HG02885 (cell line): ENCODE measurements around the gene CHST6.
"Not testable (repeated sequence)": the region's sequence is repeated elsewhere in the genome, so short reads cannot be mapped to it uniquely, and the experiment has no call there.

Experiments
- ATAC-seq: cut with Tn5 transposase; IDR thresholded peaks from one replicate; pipeline ENCODE4 v1.9.1; 2021; ENCODE audit warnings: mild to moderate bottlenecking; ENCODE audit not compliant: unreplicated experiment, poor library complexity

CHST6 gene

DNA sequence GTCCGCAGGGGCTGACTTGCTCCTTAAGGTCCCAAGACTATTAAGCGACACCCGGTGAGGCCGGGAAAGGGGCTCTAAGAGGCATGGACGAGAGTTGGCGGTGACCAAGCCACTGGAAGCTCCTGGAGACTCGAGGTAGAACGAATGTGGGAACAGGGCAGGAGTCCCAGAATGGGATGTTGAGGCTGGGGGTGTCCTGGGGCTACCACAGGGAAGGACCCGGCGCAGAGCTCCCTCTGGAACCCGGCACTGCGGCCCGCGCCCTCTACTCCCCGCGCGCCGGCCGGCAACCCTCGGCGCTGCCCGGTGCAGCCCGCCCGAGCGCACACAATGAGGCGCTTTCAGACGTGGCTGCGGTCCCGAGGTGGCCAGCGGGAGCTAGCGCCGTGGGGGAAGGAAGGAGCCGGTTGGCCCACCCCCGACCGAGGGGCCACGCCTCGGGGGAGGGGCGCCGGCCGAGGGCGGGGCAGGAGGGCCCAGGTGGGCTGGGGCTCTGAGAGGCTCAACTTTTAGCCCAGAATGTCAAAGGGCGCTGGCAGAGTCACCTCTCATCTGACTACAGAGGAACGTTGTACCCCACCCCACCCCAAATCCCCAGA is at the start of gene CHST6:
Gene CHST6, minus strand, starts transcription at position 366 of the 599 bp plus-strand sequence. CDS start 15,613 bp downstream, outside the sequence.
- ATAC-seq, result peak; percentile 79

DNA sequence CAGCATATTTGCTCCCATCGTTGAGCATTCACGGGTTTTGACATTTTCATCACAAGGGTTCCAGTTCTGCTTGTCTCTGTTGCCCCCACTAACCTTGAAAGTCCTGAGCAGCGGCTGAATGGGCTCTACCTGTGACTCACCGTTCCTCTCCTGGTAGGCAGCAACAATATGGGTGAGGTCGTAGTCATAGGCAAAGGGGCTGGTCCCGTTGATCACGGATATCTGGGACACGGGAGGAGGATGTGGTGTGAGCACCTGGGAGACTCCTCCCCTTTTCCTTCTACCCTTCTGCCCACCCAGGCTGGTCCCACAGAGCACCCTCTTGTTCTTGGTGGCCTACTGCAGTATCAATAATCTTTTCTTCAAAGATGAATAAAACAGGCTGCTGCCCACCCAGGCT is 47.2 kb upstream of the CHST6 start:
- not testable (repeated sequence) for ATAC-seq

DNA sequence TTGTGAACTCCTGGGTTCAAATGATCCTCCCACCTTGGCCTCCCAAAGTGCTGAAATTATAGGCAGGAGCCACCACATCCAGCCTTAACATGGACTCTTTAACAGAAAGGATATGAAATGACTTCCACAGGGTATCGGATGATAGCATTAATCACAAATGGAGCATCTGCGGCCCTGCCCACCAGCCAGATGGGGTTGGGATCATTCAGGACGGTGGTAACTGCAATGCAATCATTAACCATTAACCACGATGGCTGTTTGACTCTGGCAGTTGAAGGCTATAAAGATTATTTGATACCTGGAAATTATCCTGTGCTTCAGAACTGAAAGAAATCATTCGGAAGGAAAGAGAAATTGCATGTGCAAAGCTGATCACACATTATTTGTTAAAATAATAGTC is 46.0 kb upstream of the CHST6 start:
- ATAC-seq, result no peak

DNA sequence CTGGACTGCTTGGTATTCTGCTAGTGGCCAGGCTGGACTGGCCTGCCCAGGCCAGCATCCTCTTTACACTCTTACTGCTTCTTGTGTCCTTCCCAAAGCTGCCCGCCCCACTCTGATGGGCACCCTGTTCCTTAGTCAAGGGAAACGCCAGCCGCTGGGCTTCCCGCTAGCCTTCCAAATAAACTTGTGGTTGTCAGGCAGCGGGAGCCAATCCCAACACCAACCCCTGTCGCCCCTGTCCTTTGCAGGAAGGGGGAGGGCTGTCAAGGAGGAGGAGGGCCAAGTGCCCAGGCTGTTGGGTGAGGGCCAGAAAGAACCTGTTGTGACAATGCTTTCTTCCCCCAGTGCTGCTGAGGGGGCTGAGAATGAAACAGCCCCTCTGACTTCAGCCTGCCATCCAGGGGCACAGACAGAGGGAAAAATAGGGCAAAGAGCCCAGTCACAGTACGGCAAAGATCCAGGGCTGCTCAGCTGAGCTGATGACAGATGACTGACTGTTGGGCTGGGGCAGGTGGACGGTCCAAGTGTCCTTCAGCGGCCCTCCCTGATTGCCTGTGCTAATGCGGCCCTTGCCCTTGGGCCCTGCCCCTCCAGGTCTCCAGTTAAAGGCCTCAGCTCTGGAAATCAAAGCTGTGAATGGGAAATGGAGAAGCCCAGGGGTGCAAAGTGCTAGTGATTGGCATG is 43.8 kb upstream of the CHST6 start:
- not testable (repeated sequence) for ATAC-seq

DNA sequence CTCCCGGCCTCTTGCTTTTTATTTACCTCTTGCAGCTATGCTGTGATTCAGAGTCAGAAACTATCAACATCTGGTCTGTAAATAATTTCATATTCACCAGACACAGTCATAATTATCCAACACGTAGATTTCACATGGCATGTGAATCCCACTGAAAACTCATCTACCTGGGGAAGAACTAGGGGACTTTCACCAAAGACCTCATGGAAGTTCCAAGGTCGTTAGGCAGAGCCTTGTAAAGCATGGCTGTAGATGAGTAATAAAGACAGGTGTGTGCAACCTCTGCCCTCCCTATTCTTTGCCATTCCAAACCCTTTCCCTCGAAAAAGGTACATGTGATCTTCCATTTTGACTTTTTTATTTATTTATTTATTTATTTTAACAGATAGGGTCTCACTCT is 42.5 kb upstream of the CHST6 start:
- ATAC-seq, result no peak

DNA sequence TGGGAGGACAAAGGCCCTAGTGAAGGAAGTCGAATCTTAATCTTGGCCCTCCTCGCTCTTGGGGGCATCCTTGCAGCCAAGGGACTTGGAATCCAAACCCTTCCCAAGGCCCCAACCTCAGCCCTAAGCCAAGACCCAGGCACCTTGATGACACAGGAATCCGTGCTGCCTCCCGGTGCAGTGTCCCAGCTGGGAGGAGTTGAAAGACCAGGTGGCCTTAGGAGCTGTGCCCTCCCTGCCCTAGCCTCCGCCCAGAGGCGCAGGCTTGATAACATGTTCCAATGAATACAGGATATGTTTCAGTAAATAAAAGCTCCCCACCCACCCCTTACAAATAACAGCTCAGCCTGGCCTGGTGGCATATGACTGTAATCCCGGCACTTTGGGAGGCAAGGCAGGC is 40.7 kb upstream of the CHST6 start, which contains the start of gene CHST5:
Gene CHST5, minus strand, starts transcription at position 208 of the 400 bp plus-strand sequence. CDS start 5,724 bp downstream, outside the sequence.
- ATAC-seq, result no peak

DNA sequence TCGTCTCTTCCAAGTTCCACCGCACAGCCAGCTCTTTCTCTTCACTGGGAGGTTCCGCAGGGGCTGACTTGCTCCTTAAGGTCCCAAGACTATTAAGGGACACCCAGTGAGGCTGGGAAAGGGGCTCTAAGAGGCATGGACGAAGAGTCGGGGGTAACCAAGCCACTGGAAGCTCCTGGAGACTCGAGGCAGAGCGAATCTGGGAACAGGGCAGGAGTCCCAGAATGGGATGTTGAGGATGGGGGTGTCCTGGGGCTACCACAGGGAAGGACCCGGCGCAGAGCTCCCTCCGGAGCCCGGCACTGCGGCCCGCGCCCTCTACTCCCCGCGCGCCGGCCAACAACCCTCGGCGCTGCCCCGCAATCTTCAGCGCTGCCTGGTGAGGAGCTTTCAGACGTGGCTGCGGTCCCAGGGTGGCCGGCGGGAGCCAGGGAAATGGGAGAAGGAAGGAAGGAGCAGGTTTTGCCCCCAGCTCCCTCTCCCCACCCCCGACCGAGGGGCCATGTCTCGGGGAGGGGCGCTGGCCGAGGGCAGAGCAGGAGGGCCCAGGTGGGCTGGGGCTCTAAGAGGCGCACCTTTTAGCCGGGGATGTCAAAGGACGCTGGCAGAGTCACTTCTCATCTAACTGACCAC is 40.1 kb upstream of the CHST6 start:
- ATAC-seq, result no peak

GRCh38 chr16:75534560-75535205 is 39.4 kb upstream of the CHST6 start:
- ATAC-seq, result no peak

DNA sequence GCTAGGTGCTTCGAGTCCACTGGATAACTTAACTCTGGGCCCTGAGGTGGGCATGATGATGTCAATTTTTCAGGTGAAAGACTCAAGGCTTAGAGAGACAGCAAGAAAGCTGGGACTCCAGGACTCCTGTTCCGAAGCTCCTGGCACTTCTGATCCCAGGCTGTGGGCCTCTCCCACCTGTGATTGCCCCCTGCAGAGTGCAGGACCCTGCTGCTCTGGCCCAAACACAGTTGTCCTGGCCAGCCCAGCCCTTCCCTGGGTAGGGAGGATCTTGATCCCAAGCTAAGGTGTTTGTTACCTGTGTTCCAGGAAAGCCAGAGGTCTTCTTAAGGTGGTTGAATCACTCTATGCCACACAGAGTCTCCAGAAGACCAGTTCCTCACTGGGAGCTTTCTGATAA is 37.5 kb upstream of the CHST6 start:
- ATAC-seq, result no peak

GRCh38 chr16:75532142-75532765 is 37.0 kb upstream of the CHST6 start:
- ATAC-seq, result no peak

DNA sequence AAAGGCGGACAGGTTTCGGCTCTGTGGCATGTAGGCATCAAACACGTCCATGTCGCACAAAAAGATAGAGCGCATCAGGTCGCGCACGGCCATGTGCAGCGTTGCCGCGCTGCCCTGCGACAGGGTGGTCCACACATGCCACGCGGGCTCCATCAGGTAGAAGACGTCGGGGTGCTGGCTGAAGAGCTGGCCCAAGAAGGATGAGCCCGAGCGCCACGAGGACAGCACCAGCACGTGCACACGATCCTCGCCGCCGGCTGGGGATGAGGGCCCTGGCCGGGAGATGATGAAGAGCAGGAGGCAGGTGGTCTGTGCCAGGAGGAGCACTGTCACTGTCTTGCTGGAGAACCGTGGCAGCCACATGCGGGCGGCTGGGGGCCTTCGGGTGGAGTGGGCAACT is 34.7 kb upstream of the CHST6 start:
- no peak for ATAC-seq

DNA sequence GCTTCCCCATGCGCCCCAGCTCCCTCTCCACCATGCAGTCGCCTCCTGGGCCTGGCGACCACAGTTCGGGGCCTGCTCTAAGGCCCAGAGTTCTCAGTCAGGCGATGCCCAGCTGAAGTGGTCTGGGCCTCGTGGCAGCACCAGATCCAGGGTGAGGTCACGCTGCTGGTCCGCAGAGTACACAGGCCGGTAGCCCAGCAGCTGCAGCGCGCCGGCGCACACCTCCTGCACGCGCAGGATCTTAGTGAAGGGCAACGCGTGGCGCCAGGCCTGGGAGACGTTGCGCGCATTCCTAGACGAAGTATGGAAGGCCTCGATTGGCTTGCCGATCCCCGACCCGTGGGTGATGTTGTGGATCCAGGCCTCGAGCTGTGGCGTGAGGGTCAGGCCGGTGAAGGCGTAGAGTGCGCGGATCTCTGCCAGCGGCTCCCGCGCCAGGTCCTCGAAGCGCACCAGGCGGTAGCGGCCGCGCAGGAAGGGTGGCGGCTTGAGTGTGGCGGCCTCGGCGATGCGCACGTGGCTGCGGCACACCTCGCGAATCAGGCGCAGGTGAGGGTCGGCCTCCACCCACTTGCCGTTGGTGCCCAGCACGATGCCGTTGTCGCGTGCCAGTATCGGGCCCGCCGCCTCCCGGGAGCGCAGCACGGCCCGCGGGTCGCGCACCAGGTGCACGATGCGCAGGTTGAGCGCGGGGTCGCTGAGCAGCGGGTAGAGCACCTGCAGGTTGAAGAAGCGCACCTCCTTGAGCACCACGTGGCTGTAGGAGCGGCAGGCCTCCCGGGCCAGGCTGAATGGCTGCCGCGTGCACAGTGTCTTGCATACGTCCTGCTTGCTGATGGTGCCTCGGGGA is 34.0 kb upstream of the CHST6 start:
- no peak for ATAC-seq

DNA sequence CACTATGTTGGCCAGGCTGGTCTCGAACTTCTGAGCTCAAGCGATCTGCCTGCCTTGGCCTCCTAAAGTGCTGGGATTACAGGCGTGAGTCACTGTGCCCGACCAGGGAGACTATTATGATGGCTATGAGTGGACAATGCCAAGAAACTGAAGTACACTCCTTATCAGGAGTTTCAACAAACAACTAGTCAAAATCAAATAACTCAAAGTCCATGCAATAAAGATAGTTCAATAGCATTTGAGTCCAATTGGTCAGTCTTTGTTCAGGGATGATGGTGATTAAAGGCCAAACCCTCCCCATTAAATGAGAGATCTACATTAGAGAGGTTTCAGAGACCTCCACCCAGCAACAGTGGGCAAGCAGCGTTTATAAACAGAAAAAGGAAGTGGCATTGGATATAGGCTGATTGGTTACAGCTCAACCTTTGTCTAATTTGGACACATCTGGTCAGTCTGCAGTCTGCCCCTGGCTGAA is 32.6 kb upstream of the CHST6 start:
- no peak for ATAC-seq

DNA sequence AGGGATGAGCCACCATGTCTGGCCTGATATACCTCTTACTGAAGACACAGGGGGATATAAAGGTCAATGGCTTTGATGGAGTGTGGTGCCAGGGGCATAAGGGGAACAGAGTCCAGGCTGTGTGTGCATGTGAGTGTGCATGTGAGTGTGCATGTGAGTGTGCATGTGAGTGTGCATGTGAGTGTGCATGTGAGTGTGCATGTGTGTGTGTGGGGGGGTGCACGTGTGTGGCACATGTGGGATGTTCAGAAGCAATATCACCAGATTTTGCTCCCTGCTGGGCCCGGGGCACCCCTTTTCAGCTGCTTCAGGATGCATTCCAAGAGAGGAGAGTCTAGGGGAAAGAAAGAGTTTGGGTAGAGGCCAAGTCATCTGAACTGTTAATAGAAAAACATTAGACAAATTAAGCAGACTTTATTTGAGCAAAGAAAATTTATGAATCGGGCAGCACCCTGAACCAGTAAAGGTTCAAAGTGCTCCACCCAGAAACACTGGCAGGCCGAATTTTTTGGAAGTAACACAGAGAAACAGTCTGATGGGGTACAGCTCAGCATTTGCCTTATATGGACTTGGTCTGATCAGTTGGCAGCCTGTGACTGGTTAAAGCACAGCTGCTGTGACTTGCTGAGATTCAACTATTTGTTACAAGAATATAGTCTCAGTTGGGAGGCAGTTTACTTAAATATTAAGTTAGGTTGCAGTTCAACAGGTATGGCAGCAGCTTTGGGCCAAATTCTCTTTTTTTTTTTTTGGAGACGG is 31.0 kb upstream of the CHST6 start:
- no peak for ATAC-seq

DNA sequence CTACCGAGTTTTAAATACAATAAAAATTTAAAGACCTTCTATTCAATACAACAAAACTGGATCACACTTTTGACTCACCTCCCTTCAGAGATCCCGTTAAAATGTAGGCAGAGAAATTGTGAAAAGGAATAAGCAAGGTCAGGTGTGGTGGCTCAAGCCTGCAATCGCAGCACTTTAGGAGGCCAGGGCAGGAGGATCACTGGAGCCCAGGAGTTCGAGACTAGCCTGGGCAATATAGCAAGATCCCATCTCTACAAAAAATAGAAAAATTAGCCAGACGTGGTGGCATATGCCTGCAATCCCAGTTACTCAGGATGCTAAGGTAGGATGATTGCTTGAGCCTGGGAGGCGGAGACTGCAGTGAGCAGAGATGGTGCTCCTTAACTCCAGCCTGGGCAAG is 23.9 kb upstream of the CHST6 start:
- no peak for ATAC-seq

DNA sequence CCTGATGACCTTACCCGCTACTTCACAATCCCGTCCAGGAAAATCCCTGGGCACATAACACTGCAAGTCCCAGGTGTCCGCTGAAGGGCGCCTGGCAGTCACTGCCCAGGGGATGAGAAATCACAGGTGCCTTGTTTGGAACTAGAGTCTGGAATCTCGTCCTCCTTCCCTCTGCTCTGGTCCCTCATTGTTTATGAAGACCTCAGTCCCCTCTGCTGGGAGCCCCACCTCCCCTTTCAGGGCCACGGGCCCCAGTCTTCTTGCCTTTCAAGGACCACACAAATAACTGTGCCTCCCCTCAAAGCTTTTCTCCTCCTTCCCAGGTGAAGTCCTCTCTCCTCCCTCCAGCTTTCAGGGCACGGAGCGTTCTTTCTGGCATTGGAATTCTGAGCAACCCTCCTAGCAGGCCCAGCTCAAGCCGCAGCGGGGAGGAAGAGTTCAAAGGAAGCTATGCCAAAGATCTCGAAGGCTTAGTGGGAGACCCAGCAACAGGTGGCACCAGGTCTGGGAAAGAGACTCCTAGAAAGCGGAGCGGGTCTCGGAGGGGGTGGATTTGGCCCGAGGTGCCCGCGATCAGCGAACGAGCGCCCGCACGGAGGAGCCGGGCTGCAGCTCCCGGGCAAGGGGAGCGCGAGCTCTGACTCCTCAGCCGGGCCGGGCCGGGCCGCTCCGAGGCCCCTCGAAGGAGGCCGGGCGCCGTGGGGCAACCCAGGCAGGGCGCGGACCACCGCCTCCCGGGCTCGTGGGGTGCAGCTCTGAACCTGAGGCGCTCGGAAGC is 21.1 kb upstream of the CHST6 start:
- not testable (repeated sequence) for ATAC-seq

DNA sequence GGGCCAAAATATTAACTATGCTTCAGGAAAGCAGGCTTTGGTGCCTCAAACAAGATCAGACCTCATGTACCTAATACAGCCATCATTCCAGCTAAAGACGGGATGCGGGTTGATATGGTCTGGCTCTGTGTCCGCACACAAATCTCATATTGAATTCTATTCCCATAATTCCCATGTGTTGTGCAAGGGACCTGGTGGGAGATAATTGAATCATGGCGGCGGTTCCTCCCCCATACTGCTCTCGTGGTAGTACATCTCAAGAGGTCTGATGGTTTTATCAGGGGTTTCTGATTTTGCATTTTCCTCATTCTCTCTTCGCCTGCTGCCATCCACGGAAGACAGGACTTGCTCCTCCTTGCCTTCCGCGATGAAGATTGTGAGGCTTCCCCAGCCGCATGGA is 19.1 kb upstream of the CHST6 start:
- no peak for ATAC-seq

DNA sequence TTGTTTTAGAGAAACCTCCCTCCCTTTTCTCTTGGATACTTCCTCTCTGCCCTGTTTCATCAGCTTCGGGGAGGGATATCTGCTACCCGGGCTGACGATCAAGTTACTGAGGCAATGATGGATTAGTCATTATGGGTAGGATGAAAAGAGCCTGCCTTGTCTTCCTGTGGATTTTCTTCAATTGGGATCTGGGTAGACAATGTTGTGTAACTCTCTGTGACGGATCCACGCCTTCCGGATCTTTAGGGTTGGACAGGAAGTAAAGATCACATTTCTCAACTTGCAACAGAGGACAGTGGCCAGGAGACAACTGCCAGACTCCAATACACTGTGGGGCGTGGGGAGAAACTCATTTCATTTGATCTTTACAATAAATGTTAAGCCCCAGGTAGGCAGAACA is 11.3 kb upstream of the CHST6 start:
- no peak for ATAC-seq
